Measurements from ENCODE around the gene RYR1.
"Not testable (repeated sequence)": the region's sequence is repeated elsewhere in the genome, so short reads cannot be mapped to it uniquely, and the experiment has no call there.

Gene RYR1

DNA sequence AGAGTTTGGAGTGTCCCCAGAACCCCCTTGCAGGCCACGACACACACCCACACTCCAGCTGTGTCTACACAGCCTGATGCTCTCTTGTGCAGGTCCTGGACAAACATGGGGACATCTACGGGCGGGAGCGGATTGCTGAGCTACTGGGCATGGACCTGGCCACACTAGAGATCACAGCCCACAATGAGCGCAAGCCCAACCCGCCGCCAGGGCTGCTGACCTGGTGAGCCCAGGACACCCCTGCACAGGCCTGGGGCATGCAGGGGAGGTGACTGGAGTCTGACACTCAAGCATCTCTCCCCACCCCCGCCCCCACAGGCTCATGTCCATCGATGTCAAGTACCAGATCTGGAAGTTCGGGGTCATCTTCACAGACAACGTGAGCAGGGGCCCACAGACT lies 144.3 kb downstream of the RYR1 start:
- no peak for DNase-seq

DNA sequence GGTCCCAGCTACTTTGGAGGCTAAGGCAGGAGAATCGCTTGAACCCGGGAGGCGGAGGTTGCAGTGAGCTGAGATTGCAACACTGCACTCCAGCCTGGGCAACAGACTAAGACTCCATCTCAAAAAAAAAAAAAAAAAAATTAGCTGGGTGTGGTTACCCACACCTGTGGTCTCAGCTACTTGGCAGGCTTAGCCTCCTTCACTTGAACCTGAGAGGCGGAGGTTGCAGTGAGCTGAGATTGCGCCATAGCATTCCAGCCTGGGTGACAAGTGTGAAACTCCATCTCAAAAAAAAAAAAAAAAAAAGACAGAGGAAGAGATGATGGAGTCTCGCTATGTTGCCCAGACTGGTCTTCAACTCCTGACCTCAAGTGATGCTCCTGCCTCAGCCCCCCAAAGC lies 145.8 kb downstream of the RYR1 start:
- not testable (repeated sequence) for DNase-seq

DNA sequence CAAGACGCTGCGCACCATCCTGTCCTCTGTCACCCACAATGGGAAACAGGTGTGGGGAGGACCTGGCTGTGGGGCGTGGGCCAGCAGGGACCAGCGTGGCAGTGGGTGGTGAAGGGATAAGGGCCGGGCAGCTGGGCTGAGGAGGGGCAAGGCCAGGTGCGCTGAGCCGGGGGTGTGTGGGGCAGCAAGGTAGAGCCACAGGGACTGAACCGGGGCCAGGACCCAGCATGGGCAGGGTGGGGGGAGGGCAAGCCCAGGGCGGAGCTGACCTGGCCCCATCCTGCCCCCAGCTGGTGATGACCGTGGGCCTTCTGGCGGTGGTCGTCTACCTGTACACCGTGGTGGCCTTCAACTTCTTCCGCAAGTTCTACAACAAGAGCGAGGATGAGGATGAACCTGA lies 146.6 kb downstream of the RYR1 start:
- no peak for DNase-seq

DNA sequence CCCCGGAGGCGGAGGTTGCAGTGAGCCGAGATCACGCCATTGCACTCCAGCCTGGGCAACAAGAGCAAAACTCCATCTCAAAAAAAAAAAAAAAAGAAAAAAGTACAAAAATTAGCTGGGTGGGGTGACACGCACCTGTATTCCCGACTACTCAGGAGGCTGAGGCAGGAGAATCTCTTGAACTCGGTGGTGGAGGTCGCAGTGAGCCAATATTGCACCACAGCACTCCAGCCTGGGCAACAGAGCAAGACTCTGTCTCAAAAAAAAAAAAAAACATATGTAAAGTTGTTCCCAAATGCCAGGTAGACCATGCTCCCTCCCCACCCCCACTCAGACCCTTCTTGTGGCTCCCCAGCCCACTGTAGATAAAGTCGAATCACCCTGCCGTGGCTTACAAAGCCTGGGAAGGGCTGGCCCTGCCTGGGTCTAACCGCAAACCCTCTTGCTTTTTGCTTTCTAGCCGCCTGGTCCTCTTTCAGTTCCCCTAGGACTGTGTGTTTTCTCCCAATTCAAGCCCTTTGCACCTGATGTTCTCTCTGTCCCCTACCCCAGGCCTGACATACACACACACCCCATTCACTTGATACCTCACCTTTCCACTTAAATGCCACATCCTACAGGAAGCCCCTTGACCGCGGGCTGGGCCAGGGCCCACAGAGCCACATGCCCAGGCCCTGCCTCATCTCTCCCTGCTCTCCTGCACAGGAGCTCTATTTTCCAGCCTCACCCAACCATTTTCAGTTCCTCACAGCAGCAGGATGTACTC lies 149.9 kb downstream of the RYR1 start:
- DNase-seq: no peak

DNA sequence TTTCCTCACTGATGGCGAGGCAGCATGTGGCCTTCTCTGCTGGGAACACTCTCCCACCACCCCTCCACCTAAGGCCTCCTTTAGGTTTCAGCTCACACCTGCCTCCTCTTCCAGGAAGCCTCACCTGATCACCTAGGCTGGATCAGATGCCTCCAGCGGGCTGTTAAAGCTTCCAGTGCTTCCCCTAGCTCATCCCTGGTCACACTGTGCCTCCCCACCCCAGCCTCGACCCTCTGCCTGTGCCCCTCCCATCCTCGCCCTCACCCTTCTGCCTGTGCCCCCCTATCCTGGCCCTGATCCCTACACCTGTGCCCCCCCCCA lies 150.5 kb downstream of the RYR1 start:
- no peak for DNase-seq

DNA sequence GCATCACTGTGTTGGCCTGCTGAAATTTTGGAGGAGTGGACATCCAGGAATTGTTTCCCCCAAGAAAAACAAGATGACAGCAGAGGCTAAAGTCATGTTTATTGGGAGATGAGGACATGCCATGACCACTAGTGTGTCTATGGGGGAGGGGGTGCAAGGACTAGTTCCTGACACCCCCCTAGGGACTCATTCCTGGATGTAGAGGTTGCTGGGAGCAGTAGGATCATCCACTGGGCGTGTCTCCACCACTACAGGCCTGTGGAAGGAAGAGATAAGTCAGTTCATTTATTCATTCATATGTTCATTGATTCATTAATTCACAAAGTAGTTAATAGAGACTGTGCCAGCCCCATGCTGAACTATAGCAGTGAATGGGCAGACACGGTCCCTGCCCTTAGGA lies 154.1 kb downstream of the RYR1 start:
- no peak for DNase-seq

DNA sequence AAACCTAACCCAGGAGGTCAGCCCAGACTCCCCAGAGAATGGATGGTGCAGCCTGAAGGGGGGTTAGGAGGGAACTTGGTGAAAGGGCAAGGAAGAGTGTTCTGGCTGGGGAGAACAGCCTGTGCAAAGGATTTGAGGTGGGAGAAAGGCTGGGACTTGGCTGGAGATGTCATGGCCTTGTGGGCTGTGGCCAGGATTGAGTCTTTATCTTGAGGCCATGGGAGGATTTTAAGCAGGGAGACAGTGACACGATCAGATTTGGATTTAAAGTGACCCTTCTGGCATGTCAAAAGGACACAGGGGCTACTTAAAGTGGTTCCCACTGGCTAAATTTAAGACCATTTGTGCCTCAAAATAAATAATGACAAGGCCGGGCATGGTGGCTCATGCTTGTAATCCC lies 154.6 kb downstream of the RYR1 start:
- DNase-seq: no peak

DNA sequence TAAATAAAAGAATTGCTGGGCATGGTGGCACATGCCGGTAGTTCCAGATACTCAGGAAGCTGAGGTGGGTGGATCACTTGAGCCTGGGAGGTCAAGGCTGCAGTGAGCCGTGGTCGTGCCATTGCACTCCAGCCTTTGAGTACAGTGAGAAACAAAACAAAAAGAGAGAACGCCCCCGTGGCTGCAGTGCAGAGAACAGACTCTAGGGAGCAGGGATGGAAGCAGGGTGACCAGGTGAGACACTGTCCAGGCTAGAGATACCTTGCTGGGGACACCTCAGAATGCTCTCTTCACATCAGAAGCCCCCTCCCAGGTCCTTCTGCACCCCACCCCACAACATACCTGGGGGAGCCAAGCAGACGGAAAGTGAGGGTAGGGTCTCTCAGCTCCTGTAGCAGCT lies 159.4 kb downstream of the RYR1 start:
- no peak for DNase-seq

DNA sequence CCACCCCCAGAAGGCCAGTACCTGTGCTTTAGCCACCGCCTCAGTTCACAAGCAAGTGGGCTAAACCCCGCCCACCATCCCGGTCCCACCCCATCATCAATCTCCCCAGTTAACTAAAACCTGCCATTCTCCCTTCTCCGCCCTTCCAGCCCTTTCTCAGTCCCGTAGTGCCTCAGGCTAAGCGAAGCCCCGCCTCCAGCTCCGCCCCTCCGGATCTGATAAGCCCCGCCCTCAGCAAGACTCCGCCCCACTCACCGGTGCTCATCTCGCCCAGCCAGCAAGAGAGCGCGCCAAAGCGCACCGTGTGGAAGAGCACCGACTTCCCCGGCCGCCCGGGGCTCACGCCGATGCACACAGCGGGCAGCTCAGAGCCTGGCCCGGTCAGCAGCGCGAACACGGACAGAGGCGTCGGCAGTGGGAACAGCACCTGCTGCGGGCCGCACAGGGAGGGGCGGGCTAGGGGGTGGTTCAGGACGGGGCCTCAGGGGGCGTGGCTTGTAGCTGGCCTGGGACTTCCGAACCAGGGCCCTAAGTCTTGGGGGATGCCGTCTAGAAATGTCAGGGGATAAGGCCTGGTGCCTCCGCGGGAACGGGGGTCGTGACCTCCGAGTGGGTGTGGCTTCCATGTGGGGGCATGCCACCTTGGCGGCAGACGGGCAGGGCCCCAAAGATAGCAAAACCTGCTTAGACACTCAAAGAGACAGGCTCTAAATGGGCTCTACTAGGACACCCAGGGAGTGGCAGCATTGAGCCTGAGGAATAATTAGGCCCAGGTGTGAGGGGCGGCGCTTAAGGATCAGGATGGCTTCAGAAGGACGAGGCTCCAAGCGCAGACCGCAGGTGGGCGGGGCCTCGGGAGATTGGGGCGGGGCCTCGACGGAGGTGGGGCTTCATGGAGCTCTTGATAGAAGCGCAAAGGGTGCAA lies 162.8 kb downstream of the RYR1 start:
- no peak for DNase-seq

DNA sequence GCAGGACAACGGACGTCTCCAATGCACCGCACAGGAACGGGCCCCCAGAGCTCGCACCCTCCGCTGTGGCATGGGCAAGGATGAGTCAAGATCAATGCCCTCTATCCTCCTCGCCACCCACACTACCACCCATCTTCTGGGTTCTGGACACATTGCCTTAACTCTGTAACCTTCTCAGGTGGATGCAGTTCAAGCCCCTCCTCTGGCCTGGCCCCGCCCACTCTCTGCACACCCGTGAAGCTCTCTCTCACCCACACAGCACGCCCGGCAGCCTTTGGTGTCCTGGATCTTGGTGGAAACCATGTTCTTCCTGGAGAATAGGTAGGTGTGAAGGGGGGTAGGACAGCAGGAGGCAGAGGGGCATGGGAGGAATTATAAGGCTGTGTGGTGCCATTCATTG lies 163.6 kb downstream of the RYR1 start:
- DNase-seq: no peak

DNA sequence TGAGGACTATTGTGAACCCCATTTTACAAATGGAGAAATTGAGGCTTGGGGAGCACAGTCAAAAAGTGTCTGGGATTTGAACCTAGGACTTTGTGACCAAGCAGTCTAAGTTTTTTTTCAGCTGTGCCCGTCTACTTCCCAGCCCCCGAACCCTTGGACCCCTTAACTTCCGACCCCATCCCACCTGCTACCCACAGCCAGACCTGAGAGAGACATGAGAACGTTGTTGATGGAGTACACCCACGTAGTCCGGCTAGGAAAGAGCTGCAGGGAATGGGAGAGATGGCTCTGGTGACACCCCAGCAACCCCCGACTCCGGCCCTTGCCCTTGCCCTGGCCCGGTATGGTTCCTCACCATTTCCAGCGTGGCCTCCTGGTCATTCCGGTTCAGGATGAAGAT lies 166.2 kb downstream of the RYR1 start:
- no peak for DNase-seq

DNA sequence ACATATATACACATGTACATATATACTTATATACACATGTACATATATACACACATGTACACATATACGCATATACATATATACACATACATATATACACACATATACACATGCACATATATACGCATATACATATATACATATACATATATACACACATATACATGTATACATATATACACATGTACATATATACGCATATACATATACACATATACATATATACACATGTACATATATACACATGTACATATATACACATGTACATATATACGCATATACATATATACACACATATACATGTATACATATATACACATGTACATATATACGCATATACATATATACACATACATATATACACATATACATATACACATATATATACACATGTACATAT lies 169.4 kb downstream of the RYR1 start:
- not testable (repeated sequence) for DNase-seq

DNA sequence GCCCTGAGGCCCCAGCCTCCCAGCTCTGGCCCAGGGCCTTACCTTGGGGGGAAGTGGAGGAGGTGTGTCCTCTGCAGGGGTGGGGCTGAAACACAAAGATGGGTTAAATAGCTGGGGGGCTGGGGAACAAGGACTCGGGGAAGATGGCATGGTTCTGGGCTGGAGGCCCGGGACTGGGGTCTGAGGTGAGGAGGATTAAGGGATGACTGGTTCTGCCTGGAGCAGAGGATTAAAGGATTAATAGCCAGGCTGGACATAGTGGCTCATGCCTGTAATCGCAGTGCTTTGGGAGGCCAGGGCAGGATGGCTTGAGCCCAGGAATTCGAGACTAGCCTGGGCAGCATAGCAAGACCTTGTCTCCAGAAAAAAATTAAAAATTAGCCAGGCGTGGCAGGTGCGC lies 172.6 kb downstream of the RYR1 start:
- no peak for DNase-seq

DNA sequence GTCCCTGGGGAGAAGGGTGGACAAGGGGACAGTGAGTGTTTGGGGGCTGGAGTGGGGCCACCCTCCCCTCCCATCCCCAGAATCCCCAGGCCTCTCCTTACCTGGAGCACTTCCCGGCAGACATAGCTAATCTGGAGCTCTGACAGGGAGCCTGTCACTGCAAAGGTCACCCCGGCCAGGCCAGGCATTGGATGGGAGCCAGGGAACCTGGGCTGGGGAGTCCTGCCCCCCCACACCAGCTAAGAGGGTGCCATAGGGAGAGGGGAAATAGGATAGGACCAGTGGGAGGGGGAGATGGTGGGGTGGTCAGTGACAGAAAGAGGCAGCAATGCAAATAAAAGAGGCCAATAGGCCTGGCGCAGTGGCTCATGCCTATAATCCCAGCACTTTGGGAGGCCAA lies 180.8 kb downstream of the RYR1 start:
- DNase-seq: no peak

DNA sequence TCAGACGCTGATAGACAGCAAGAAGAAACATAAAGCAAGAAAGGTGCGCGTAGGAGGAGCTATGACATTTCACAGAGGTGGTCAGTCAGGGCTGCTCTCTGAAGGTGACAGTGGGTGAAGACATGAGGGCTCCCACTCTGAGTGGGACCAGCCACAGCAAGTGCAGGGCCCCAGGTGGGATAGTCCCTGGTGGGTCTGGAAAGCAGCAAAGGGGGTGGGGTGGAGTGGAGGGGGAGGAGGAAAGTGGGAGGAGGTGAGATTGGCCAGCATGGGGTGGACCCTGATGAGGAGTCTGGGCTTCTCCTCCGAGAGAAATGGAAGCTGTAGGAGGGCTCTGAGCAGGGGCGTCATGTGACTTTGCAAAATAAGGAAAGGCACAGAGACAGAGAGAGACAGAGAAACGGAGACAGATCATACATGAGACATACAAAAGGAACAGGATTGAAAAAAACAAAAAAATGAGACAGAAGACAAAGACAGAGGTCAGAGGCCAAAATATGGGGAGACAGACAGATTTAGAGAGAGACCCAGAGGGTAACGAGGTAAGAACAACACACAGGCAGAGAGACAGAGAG lies 181.6 kb downstream of the RYR1 start:
- DNase-seq: no peak

DNA sequence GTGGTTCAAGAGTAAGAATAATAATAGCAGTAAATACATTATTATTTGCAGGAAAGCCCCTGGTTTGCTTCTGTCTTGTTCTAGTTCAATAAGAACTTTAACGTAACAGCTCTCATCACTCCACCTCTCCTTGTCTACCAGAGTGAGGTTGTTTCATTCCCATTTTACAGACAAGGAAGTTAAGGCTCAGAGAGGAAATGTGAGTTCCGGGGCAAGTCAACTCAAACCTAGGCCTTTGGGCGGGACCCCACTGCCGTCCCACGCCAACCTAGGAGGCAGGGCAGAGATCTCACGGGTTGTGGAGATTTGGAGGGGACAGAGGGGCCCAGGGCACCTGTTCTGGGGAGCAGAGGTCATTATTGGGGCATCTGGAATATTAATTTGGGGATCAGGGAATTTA lies 182.8 kb downstream of the RYR1 start:
- DNase-seq: no peak

DNA sequence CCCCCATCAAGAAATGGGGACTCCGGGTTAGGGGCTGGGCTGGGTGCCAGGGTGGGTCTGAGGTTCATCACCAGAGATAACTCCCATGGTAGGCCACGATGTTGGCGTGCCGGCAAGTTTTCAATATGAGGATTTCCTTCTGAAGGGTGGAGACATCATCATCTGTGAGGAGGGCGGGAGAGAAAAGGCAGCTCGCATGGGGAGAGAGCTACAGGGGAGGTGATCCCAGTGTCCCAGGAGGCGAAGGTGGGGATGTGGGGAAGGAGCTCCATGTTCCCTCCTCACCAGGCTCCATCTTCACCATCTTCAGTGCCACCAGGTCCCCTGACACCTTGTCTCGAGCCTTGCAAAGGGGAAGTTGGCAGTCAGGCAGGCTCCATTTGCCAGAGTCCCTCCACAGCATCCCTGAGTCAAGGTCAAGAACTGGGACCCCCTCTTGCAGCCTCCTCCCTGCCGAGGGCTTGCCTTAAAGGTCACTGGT lies 183.8 kb downstream of the RYR1 start:
- no peak for DNase-seq

DNA sequence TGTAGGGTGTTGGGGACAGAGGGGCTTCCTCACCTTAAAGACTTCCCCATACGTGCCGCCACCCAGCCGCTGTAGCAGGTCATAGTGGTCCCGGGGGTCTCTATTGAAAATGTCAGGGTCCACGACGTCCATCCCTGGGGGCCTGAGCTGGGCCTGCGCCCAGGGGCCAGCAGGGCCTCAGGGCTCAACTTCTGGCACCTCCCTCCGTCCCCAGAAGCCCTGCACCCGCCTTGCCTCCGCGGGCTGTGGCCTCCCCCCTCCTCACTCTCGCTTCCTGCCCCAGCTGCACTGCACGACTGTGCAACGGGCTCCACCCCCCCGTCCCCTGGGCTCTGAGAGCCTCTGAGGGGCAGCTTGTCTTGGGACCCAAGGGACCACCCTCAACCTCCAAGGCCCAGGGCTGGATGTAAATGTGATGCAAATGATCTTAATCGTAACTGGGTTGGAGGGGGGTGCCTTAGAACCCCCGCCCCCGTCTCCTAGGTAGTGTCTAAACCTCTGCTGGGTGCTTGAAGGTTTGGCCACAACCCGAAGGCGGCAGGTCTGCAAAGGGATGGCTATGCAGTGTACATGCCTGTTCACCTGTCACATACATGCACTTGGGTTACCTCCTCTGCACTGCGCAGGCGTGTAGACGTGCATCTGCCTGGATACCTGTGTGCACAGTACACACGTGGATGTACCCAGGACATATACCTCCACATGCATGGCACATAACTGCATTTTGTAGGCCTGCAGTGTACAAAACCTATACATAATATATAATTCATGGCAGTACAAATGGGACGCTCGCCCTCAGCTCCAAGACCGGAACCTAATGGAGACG lies 184.5 kb downstream of the RYR1 start, which contains the start of gene MAP4K1:
MAP4K1 (minus strand) TSS at position 190 of the 826 bp plus-strand sequence; CDS start at position 132, 58 bp downstream.
- DNase-seq: no peak

DNA sequence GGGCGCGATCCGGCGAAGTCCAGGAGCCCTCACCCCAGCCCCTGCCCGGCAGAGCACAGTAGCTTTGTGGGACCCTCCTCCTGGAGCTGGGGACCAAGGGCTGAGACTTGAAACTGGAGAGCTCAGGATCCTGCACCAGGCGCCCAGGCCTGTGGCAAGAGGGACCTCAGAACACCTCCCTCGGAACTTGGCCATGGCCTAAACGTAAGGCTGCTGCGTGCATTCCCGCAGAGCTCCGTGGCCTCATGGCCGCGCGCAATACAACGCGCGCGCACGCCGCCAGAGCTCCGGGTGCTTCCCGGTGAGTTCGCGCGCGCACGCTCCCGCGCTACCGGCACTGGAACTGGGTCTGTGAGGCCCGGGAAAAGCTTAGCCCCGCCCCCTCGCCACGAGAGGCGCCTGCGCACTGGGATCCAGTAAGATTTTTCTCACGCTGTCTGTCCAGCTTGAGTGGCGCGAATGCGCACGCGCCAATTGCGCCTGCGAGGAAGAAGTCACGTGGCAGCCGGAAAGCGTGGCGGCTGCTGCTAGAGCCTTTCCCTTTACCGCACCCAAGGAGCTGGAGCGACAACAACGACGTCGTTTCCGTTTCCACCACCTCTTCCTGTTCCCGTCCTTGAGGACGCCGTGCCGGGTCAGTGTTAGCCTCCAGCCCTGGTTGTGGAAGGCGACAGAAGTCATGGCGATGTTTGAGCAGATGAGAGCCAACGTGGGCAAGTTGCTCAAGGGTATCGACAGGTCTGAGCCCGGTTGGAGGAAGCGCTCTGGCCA lies 185.3 kb downstream of the RYR1 start, which contains the start of gene EIF3K:
EIF3K (plus strand) TSS at position 599 of the 771 bp plus-strand sequence; CDS start at position 680, 81 bp downstream.
- peak; percentile 97 for DNase-seq

DNA sequence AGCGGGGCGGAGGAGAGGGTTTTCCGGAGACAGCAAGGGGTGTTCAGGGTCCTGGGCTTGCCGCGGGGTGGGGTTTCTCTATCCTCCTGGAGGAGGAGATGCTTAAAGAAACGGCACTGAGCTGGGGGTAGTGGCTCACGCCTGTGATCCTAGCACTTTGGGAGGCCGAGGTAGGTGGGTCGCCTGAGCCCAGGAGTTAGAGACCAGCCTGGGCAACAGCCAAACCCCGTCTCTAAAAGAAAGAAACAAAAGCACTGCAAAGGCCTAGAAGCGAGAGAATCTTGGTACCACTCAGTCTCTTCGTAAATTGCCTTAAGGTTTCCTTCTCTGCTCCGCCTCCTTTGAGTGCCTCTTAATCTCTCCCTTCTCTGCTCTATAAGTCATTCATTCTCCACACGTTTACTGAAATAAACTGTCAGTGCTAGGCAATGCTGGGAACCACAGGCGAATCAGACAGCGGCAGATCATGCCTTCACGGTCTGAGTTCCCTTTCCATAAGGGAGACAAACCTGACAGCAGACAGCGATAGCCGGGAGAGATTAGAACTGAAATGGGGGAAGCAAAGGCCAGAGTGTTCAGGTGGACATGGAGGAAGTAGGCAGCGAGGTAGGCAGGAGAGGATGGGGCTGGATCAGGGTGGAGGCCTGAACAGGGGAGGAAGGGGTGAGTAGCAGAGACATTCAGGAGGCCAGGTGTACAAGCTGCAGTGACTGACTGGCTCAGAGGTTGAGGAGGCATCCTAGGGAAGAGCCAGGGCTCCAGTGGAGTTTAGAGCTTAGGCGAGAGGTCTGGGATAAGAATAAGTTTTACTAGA lies 186.1 kb downstream of the RYR1 start:
- no peak for DNase-seq

DNA sequence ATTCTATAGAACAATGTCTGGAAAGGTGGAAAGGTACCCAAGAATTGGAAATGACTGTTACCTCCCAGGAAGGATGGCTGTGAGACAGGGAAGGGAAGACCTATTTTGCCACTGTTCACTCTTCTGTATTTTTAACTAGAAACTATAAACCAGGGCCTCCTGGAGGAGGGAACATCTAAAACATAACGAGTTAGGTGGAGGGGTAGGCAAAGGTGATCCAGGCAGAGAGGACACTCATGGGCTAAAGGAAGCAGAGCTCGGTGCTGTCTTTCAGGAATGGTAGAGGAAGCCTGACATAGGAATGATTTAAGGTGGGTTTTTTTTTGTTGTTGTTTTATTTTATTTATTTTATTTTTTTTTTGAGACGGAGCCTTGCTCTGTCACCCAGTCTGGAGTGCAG lies 191.3 kb downstream of the RYR1 start:
- no peak for DNase-seq

Measured in T1000 (cell line).